Thyroid gland (tissue), 4 donors: ENCODE results near the gene MARCHF2.
"Not testable (repeated sequence)": the region's sequence is repeated elsewhere in the genome, so short reads cannot be mapped to it uniquely, and the experiment has no call there.

Experiments used
- POLR2A ChIP-seq, 2 donors: fragments of 450-650 bp; IDR thresholded peaks; one replicate each; pipeline ENCODE4 v1.6.1; 2017; ENCODE audit warnings: antibody characterized with exemption in 2 of 2, mild to moderate bottlenecking in 2 of 2, moderate library complexity in 1 of 2
- TF ChIP-seq, protein P1 (sequence below), 6 experiments: fragments of 200-600 bp in 3 of 6; fragments of 450-650 bp in 3 of 6; sonication (generic) in 3 of 6; IDR thresholded peaks; one replicate each; pipeline ENCODE4 v1.5.1; 2016 to 2019; ENCODE audit warnings: antibody characterized with exemption in 6 of 6, mild to moderate bottlenecking in 2 of 6, inconsistent platforms in 1 of 6, moderate library complexity in 1 of 6

- TF ChIP-seq, protein P1, sequence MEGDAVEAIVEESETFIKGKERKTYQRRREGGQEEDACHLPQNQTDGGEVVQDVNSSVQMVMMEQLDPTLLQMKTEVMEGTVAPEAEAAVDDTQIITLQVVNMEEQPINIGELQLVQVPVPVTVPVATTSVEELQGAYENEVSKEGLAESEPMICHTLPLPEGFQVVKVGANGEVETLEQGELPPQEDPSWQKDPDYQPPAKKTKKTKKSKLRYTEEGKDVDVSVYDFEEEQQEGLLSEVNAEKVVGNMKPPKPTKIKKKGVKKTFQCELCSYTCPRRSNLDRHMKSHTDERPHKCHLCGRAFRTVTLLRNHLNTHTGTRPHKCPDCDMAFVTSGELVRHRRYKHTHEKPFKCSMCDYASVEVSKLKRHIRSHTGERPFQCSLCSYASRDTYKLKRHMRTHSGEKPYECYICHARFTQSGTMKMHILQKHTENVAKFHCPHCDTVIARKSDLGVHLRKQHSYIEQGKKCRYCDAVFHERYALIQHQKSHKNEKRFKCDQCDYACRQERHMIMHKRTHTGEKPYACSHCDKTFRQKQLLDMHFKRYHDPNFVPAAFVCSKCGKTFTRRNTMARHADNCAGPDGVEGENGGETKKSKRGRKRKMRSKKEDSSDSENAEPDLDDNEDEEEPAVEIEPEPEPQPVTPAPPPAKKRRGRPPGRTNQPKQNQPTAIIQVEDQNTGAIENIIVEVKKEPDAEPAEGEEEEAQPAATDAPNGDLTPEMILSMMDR (IDR thresholded peaks at IDR 0.05), result not testable (repeated sequence)
- TF ChIP-seq POLR2A (IDR thresholded peaks at IDR 0.05), result not testable (repeated sequence)
These were observed 2.4 kb upstream of the MARCHF2 start for GRCh38 chr19:8410718-8411117.
